H1 (cell line): Measurements from ENCODE around the gene AGAP1. TPM values are rescaled to one million over a fixed set of nuclear protein-coding genes. Genes with fewer than 3 reads are reported as not detected.
A peak's percentile ranks its signal among the peaks of the same experiment; 100 is the strongest.

ENCODE experiments used
- CTCF ChIA-PET: fragments of 300-600 bp; sonication (Branson Sonifier 250); formaldehyde crosslinking; loops from one replicate; lab custom pipeline; 2021; ENCODE audit not compliant: partially characterized antibody; lab: Charles Lee
- POLR2A ChIA-PET: fragments of 300-600 bp; sonication (Branson Sonifier 250); formaldehyde crosslinking; loops from one replicate; lab custom pipeline; 2021; ENCODE audit warnings: inconsistent platforms; ENCODE audit not compliant: partially characterized antibody; lab: Charles Lee
- DNase-seq, 2 experiments: peaks; one replicate each; pipeline versions ENCODE4 v3.0.0 to v3.0.0-alpha.2; 2010 to 2022; ENCODE audit warnings: low spot score in 2 of 2, low read depth in 1 of 2, mixed read lengths in 1 of 2
- FAIRE-seq: peaks from 2 replicates; lab custom pipeline; 2011; peaks lifted over from hg19 to GRCh38; lab: Jason Lieb, UNC
- H2AFZ ChIP-seq: 2 replicates; pipeline ENCODE4 v1.8.1; 2012; ENCODE audit warnings: low read length, inconsistent platforms
- H2AK5ac ChIP-seq: 2 replicates; pipeline ENCODE4 v1.6.1; 2013; ENCODE audit warnings: low read depth, low read length
- H2BK120ac ChIP-seq: replicated peaks from 2 replicates; pipeline ENCODE3; 2013; ENCODE audit warnings: low read depth, low read length, inconsistent platforms
- H2BK12ac ChIP-seq: 2 replicates; pipeline ENCODE4 v1.6.1; 2013; ENCODE audit warnings: low read depth, low read length
- H2BK15ac ChIP-seq: 2 replicates; pipeline ENCODE4 v1.6.1; 2013; ENCODE audit warnings: low read length
- H2BK20ac ChIP-seq: 2 replicates; pipeline ENCODE4 v1.6.1; 2013; ENCODE audit warnings: low read length
- H2BK5ac ChIP-seq: 2 replicates; pipeline ENCODE4 v1.6.1; 2013; ENCODE audit warnings: low read depth, low read length
- H3K14ac ChIP-seq: 2 replicates; pipeline ENCODE4 v1.6.1; 2013; ENCODE audit warnings: inconsistent platforms; ENCODE audit not compliant: insufficient read length
- H3K18ac ChIP-seq: 2 replicates; pipeline ENCODE4 v1.6.1; 2013; ENCODE audit warnings: low read length; ENCODE audit errors: extremely low read depth
- H3K23ac ChIP-seq: 2 replicates; pipeline ENCODE4 v1.6.1; 2013; ENCODE audit warnings: inconsistent platforms; ENCODE audit not compliant: insufficient read length
- H3K23me2 ChIP-seq: 2 replicates; pipeline ENCODE4 v1.6.1; 2013; ENCODE audit warnings: low read depth, low read length
- H3K27ac ChIP-seq: 2 replicates; pipeline ENCODE4 v1.6.1; 2011; ENCODE audit warnings: low read depth, low read length, inconsistent platforms
- H3K27me3 ChIP-seq, 4 experiments: replicated peaks in 1 of 4; 1 replicate in 1 of 4; 2 replicates in 3 of 4; pipeline versions ENCODE4 v1.6.1 to v1.8.1; 2011 to 2013; ENCODE audit warnings: low read length in 3 of 4, mild to moderate bottlenecking in 3 of 4, inconsistent platforms in 2 of 4, mixed read lengths in 2 of 4, moderate library complexity in 1 of 4; ENCODE audit not compliant: control insufficient read depth in 3 of 4, insufficient read depth in 3 of 4; ENCODE audit errors: extremely low read depth in 1 of 4
- H3K36me3 ChIP-seq, 4 experiments: 2 replicates each; pipeline versions ENCODE4 v1.6.1 to v1.8.1; 2011 to 2013; ENCODE audit warnings: mild to moderate bottlenecking in 4 of 4, low read length in 3 of 4, moderate library complexity in 2 of 4, control low read depth in 1 of 4, inconsistent platforms in 1 of 4; ENCODE audit not compliant: insufficient read depth in 4 of 4, control insufficient read depth in 2 of 4
- H3K4ac ChIP-seq: replicated peaks from 2 replicates; pipeline ENCODE3; 2013; ENCODE audit warnings: low read length, low read depth, mixed read lengths, inconsistent platforms; ENCODE audit not compliant: insufficient read length
- H3K4me1 ChIP-seq, 4 experiments: replicated peaks in 1 of 4; 1 replicate in 1 of 4; 2 replicates in 3 of 4; pipeline versions ENCODE4 v1.6.1 to v1.8.1; 2011 to 2013; ENCODE audit warnings: low read length in 3 of 4, inconsistent platforms in 2 of 4, mixed read lengths in 1 of 4; ENCODE audit not compliant: insufficient read depth in 4 of 4, control insufficient read depth in 3 of 4
- H3K4me2 ChIP-seq, 2 experiments: 2 replicates each; pipeline versions ENCODE4 v1.6.1 to v1.8.1; 2011 to 2013; ENCODE audit warnings: low read depth in 2 of 2, low read length in 2 of 2, control low read depth in 1 of 2, inconsistent platforms in 1 of 2, mild to moderate bottlenecking in 1 of 2; ENCODE audit not compliant: insufficient read depth in 1 of 2
- H3K4me3 ChIP-seq, 4 experiments: fragments of 200-600, 300-600 bp in 1 of 4; sonication (generic), shearing (Covaris generic), sonication (Bioruptor Twin) in 1 of 4; 2 replicates each; pipeline versions ENCODE4 v1.5.1 to v1.8.1; 2011 to 2016; ENCODE audit warnings: low read length in 4 of 4, low read depth in 3 of 4, control low read depth in 2 of 4, inconsistent platforms in 2 of 4, mild to moderate bottlenecking in 2 of 4, mixed read lengths in 1 of 4, moderate library complexity in 1 of 4; ENCODE audit not compliant: insufficient read depth in 2 of 4; ENCODE audit errors: extremely low read depth in 1 of 4
- H3K56ac ChIP-seq: replicated peaks from 2 replicates; pipeline ENCODE3; 2013; ENCODE audit warnings: low read depth, mild to moderate bottlenecking, mixed read lengths, low read length, inconsistent platforms; ENCODE audit not compliant: insufficient read length
- H3K79me1 ChIP-seq: 2 replicates; pipeline ENCODE4 v1.6.1; 2013; ENCODE audit warnings: low read depth, low read length, control low read depth
- H3K79me2 ChIP-seq, 2 experiments: 2 replicates each; pipeline versions ENCODE4 v1.6.1 to v1.8.1; 2012 to 2013; ENCODE audit warnings: low read length in 2 of 2, mild to moderate bottlenecking in 2 of 2, inconsistent platforms in 1 of 2; ENCODE audit not compliant: insufficient read depth in 2 of 2, control insufficient read depth in 1 of 2
- H3K9ac ChIP-seq, 4 experiments: replicated peaks in 1 of 4; 1 replicate in 1 of 4; 2 replicates in 3 of 4; pipeline versions ENCODE4 v1.6.1 to v1.8.1; 2011 to 2013; ENCODE audit warnings: low read depth in 3 of 4, low read length in 3 of 4, control low read depth in 2 of 4, mild to moderate bottlenecking in 2 of 4, moderate library complexity in 2 of 4, inconsistent platforms in 1 of 4; ENCODE audit errors: extremely low read depth in 1 of 4
- H3K9me3 ChIP-seq, 2 experiments: 2 replicates each; pipeline versions ENCODE4 v1.6.1 to v1.8.1; 2012 to 2013; ENCODE audit warnings: mild to moderate bottlenecking in 2 of 2, moderate library complexity in 2 of 2, control low read depth in 1 of 2, inconsistent platforms in 1 of 2, low read depth in 1 of 2, low read length in 1 of 2, mixed read lengths in 1 of 2; ENCODE audit not compliant: insufficient read depth in 2 of 2
- H4K20me1 ChIP-seq, 2 experiments: replicated peaks in 1 of 2; 2 replicates each; pipeline versions ENCODE3 to v1.8.1; 2011 to 2013; ENCODE audit warnings: inconsistent platforms in 2 of 2, low read length in 2 of 2, mild to moderate bottlenecking in 1 of 2; ENCODE audit not compliant: insufficient read depth in 2 of 2, control insufficient read depth in 1 of 2
- H4K5ac ChIP-seq: 2 replicates; pipeline ENCODE4 v1.6.1; 2013; ENCODE audit warnings: low read length, low read depth, mixed read lengths, inconsistent platforms; ENCODE audit not compliant: insufficient read length
- H4K8ac ChIP-seq: 2 replicates; pipeline ENCODE4 v1.8.0; 2013; ENCODE audit warnings: mild to moderate bottlenecking, moderate library complexity, low read length, inconsistent platforms; ENCODE audit not compliant: insufficient read depth; ENCODE audit errors: extremely low read depth
- H4K91ac ChIP-seq: replicated peaks from 2 replicates; pipeline ENCODE3; 2013; ENCODE audit warnings: low read length, mixed read lengths, inconsistent platforms; ENCODE audit not compliant: insufficient read length
- BCL11A ChIP-seq, 2 experiments: IDR thresholded peaks; one replicate each; pipeline ENCODE4 v1.6.1; 2011; ENCODE audit warnings: low read depth in 2 of 2, low read length in 2 of 2, mild to moderate bottlenecking in 2 of 2
- CHD2 ChIP-seq: IDR thresholded peaks from 2 replicates; pipeline ENCODE4 v1.6.1; 2012; ENCODE audit warnings: low read length, improper control_type of control experiment
- CTBP2 ChIP-seq: IDR thresholded peaks from 2 replicates; pipeline ENCODE4 v1.7.0; 2011; ENCODE audit warnings: borderline replicate concordance, mild to moderate bottlenecking, moderate library complexity, mixed read lengths, low read length; ENCODE audit not compliant: insufficient read depth, insufficient read length
- GTF2F1 ChIP-seq: IDR thresholded peaks from 2 replicates; pipeline ENCODE4 v1.6.1; 2012; ENCODE audit warnings: low read depth, low read length, improper control_type of control experiment, borderline replicate concordance
- HDAC2 ChIP-seq, 2 experiments: fragments of 300-600 bp in 1 of 2; sonication (generic) in 1 of 2; IDR thresholded peaks; 2 replicates each; pipeline ENCODE4 v1.6.1; 2011 to 2012; ENCODE audit warnings: low read depth in 2 of 2, low read length in 2 of 2, mild to moderate bottlenecking in 2 of 2, moderate library complexity in 2 of 2, borderline replicate concordance in 1 of 2, inconsistent platforms in 1 of 2
- POU5F1 ChIP-seq: IDR thresholded peaks from 2 replicates; pipeline ENCODE4 v1.6.1; 2011; ENCODE audit warnings: low read depth, mild to moderate bottlenecking, low read length, moderate library complexity
- SIN3A ChIP-seq, 2 experiments: IDR thresholded peaks in 1 of 2; conservative IDR thresholded peaks in 1 of 2; 2 replicates each; pipeline ENCODE4 v1.6.1; 2011 to 2012; ENCODE audit warnings: low read length in 2 of 2, improper control_type of control experiment in 1 of 2, low read depth in 1 of 2, mild to moderate bottlenecking in 1 of 2
- SIRT6 ChIP-seq: IDR thresholded peaks from one replicate; pipeline ENCODE4 v1.7.1; 2012; ENCODE audit warnings: low read length, inconsistent platforms
- TBP ChIP-seq: IDR thresholded peaks from 2 replicates; pipeline ENCODE4 v1.6.1; 2011; ENCODE audit warnings: low read depth, low read length, improper control_type of control experiment
- TCF12 ChIP-seq: IDR thresholded peaks from 2 replicates; pipeline ENCODE4 v1.6.1; 2011; ENCODE audit warnings: low read depth, mild to moderate bottlenecking, low read length
- WGBS, 2 experiments: shearing (Covaris generic) in 1 of 2; methylation state at CpG; one replicate each; pipeline versions ENCODE4 v1.1.6 to v1.1.7; 2013 to 2015; ENCODE audit warnings: low lambda C conversion rate in 2 of 2, mixed read lengths in 2 of 2, inconsistent platforms in 1 of 2, low coverage in 1 of 2, missing lambda C conversion rate in 1 of 2; ENCODE audit not compliant: insufficient replicate concordance in 2 of 2, insufficient coverage in 1 of 2, insufficient read length in 1 of 2; ENCODE audit errors: extremely low coverage in 1 of 2, missing lambda C conversion rate in 1 of 2; 5-methylcytosine and 5-hydroxymethylcytosine counted together
- polyA plus RNA-seq, 7 experiments: library from polyadenylated mRNA; depleted of rRNA in 3 of 7; stranded (reverse) in 5 of 7; unstranded in 2 of 7; fragments of >200 nt in 5 of 7; fragments of 200-250 nt in 2 of 7; gene quantifications; 1 replicate in 5 of 7; 2 replicates in 1 of 7; 4 replicates in 1 of 7; pipeline versions ENCODE4 v1.2.1 to v1.2.3, GENCODE V29; 2011 to 2013; ENCODE audit warnings: missing spikeins in 2 of 7, mixed read lengths in 2 of 7
- total RNA-seq: library from RNA; stranded (reverse); fragmentation: NEBNext Ultra II Directional; extraction: Animal tissue kit (Norgen Biotek cat#: 25700); gene quantifications from 2 replicates; pipeline ENCODE4 v1.2.1, GENCODE V29; 2021
- TF ChIP-seq, protein P1 (sequence below): IDR thresholded peaks from 2 replicates; pipeline ENCODE4 v1.6.1; 2012; ENCODE audit warnings: inconsistent platforms

AGAP1 gene
- total and polyA plus RNA-seq, 2 of the 8 experiments (the other 6 are each of a cell fraction or from before 2014, with no cell fraction given), result 18.1 to 39.4 TPM

DNA sequence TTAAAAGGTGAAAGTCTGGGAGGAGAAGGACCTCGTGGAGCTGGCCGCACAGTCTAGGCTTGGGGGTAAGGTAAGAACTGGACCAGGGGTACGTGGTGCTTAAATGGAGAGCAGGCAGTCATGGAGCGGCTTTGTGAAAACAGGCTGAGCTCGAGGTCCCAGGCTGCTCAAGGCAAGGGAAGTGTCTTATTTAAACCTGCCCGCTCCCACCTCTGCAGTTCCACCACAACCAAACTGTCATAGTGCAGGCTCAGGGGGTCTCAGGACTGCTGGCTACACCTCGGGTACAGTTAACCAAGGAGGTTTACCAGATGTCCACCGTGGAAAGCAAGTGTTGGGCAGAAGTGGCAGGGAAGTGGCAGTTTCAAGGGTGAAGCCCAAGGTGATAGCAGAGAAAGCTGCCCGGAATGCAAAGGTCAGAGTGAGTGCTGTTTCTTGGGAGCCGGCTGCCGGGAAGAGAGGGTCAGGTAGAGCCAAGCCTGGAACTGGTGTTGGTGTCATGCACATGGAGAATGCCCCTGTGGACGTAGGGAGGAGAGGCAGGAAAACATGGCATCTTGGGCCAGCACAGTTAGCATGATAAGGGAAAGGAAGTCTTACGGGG lies 471.0 kb downstream of the AGAP1 start:
- Histone ChIP-seq H3K27ac (no peak overlapping the region), H4K8ac (no peak overlapping the region), H3K23ac (no peak overlapping the region), H2BK12ac (peak overlapping the region; percentile 33; the same call in 1 of the 2 replicates), H3K56ac (no peak overlapping the region), H3K79me1 (no peaks in the 10 kb centered on the region; the same call in none of the 2 replicates), H3K4ac (no peak overlapping the region), H2BK5ac (0 out of 2 replicates have a peak overlapping the region, but pooled peaks have one; percentile 48), H4K91ac (no peak overlapping the region), H2AFZ (no peak overlapping the region), H3K4me3 (no peak overlapping the region), H3K9ac (no peak overlapping the region; a peak in 1 of 7 replicates), H4K20me1 (peaks cover 0 to 2% of the 10 kb centered on the region in 2 experiments), H3K36me3 (peaks cover 0 to 3% (median 0%) of the 10 kb centered on the region in 4 experiments; a peak in 1 of 8 replicates), H3K4me1 (peaks cover 0 to 2% (median 0%) of the 10 kb centered on the region in 4 experiments; a peak in 2 of 7 replicates), H3K18ac (no peak overlapping the region), H3K14ac (no peak overlapping the region), H4K5ac (no peak overlapping the region), H3K23me2 (no peaks in the 10 kb centered on the region), H2BK120ac (no peak overlapping the region), H2BK15ac (no peak overlapping the region), H3K9me3 (no peaks in the 10 kb centered on the region), H3K27me3 (no peaks in the 10 kb centered on the region), H2BK20ac (no peak overlapping the region), H3K79me2 (no peaks in the 10 kb centered on the region), H3K4me2 (no peak overlapping the region), H2AK5ac (peak overlapping the region; percentile 17; the same call in 1 of the 2 replicates)
- ChIA-PET POLR2A (no interaction called here), CTCF (interaction anchor here (0.6 to 3.0 kb wide), 10 partner anchors 8 to 236 kb away, joined by 3 to 10 read pairs (median 3); no protein-coding TSS in a partner anchor)
- FAIRE-seq (no peak), DNase-seq (no peak)
- TF ChIP-seq HDAC2 (IDR thresholded peaks at IDR 0.05; ENCODE audit: borderline replicate concordance in 1 of 2, low read depth in 2 of 2, low read length in 2 of 2) (no peak), SIRT6 (no peak), BCL11A (IDR thresholded peaks at IDR 0.05; ENCODE audit: low read depth in 2 of 2, low read length in 2 of 2) (no peak), CHD2 (no peak), SIN3A (conservative IDR thresholded peaks at IDR 0.05 in 1 of 2, IDR thresholded peaks at IDR 0.05 in 1 of 2; ENCODE audit: low read depth in 1 of 2, low read length in 2 of 2) (no peak), TCF12 (no peak), POU5F1 (no peak), GTF2F1 (no peak), TBP (no peak), CTBP2 (no peak)
- TF ChIP-seq, protein P1, sequence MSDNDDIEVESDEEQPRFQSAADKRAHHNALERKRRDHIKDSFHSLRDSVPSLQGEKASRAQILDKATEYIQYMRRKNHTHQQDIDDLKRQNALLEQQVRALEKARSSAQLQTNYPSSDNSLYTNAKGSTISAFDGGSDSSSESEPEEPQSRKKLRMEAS, result no peak
- WGBS, 2 experiments, result 91% methylated on average over 13 of the region's 13 CpGs; no CpG with 5 or more reads in 1 of the 2 experiments
